HS-27A (cell line): Measurements from ENCODE around the gene AMH.
"Not testable (repeated sequence)": the region's sequence is repeated elsewhere in the genome, so short reads cannot be mapped to it uniquely, and the experiment has no call there.

Source experiments
- DNase-seq: peaks from one replicate; pipeline ENCODE4 v3.0.0-alpha.2; 2012; ENCODE audit warnings: low read depth, missing footprints

The AMH gene

DNA sequence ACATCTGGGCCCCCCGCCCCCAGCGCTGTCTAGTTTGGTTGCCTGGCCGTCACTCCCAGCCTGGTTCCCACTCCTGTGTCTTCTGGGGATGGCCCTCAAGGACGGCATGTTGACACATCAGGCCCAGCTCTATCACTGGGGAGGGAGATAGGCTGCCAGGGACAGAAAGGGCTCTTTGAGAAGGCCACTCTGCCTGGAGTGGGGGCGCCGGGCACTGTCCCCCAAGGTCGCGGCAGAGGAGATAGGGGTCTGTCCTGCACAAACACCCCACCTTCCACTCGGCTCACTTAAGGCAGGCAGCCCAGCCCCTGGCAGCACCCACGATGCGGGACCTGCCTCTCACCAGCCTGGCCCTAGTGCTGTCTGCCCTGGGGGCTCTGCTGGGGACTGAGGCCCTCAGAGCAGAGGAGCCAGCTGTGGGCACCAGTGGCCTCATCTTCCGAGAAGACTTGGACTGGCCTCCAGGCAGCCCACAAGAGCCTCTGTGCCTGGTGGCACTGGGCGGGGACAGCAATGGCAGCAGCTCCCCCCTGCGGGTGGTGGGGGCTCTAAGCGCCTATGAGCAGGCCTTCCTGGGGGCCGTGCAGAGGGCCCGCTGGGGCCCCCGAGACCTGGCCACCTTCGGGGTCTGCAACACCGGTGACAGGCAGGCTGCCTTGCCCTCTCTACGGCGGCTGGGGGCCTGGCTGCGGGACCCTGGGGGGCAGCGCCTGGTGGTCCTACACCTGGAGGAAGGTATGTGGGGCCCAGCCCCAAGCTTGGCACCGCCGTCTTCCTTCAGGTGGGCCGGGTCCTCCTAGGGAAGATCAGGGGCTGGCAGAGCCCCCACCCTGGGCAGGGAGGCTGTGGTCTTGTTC, at the start of gene AMH:
AMH (plus strand) TSS at position 314 of the 857 bp plus-strand sequence; CDS start at position 324, 10 bp downstream.
- DNase-seq = no peak

DNA sequence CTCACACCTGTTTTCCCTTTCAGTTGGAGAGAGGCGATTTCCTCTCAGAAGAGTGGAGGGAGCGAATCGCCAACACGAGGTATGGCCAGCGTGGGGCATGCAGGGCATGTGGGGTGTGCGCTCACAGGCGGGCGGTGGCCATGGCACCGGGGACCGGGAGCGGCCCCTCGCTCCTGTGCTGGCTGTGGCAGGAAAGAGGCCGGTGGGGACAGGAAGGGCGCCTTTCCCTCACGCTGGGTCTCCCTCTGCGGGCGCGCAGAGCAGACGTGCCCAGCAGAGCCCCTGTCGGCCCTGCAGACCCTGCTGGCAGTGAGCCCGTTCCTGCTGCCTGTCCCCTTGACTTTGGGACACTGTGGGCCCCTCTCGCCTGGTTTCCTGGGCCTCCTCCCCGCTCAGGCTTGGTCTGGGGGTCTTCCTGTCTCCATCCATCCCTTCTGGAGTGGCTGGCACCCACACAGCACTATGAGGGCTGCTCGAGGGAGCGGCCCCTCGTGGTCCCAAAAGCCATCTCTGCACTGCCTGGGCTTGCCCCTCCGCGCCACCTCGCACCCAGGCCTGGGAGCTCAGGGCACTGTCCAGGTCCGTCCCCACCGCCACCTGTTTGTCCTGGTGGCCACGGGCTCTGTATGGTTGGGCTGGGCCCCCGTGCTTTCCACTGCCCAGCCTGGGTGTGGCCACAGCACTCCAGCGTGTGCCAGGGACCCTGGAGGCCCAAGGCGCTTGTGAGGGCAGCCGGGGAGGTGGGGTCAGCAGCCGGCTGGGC, 49.1 kb upstream of the AMH start:
- DNase-seq = no peak

DNA sequence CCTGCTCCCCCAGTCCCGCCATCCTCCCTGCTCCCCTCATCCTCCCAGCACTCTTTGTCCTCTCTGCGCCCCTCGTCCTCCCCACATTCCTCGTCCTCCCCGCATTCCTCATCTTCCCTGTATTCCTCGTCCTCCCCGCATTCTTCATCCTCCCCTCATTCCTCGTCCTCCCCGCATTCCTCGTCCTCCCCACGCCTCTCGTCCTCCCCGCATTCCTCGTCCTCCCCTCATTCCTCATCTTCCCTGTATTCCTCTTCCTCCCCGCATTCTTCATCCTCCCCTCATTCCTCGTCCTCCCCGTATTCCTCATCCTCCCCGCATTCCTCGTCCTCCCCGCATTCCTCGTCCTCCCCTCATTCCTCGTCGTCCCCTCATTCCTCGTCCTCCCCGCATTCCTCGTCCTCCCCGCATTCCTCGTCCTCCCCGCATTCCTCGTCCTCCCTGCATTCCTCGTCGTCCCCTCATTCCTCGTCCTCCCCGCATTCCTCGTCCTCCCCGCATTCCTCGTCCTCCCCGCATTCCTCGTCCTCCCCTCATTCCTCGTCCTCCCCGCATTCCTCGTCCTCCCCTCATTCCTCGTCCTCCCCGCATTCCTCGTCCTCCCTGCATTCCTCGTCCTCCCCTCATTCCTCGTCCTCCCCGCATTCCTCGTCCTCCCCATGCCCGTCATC, 48.4 kb upstream of the AMH start:
- not testable (repeated sequence) for DNase-seq

DNA sequence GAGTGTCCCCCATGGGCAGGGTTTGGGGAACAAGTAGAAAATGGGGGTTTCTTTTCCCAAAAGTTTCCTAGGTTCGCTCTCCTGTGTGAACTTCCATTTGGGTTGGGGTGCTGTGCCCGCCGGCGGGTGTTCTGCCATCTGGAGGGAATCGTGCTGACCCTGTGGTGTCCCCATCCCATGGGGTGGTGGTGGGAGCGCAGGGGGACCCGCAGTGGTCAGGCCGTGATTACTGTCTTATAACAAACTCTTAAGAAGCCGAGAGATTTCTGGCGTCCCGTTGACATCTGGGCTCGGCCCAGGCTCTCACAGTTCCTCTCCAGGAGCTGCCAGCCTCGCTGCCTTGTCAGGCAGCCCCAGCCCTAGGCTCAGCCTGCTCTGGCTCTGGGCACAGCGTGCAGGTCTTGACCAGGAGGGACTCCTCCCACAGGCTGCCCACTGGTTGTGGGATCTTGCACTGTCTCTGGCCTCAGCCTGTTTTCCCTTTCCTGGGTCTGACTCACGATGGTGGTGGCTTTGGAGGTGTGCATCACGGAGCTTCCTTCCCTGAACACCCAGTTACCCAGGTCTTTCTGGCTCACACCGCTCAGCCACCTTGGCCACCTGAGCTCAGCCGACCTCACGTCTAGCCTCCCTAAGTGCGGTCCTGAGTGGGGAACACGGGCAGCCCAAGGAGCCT, 47.5 kb upstream of the AMH start:
- DNase-seq = no peak

DNA sequence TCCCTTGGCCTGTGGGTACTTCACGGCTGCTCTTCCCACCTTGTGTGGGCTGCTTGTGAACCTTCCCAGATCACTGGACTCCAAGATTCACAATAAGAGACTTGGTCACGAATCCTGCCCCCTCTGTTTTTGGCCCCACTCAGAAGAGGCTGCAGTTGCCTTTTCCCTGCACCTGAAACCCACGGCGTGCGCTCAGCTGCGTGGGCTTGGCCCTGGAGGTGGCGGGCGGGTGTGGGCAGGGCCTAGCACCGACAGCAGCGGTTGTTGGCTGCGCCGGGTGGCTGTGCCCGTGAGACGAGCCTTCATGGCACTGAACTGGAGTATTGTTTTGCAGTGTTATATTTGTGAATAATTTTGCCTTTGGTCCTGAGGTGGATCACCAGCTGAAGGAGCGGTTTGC, 46.8 kb upstream of the AMH start:
- no peak for DNase-seq

DNA sequence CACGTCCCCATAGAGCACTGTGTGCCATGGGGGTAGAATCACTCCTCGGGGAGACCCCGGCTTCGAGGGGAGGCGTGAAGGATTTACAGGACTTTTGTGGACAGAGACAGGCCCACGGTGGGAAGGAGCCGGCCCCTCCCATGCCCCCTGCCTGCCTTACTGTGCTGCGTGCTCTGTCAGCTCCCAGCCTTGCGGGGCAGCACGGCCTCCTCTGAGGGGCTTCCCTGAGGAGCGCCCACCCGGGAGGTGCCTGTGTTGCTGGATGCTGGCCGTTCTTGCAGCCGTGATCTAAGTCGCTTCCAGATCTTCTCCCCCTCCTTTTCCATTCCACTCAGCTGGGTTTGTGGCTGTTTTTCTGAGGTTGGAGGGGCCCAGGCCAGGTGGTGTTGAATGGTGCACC, 42.1 kb upstream of the AMH start:
- no peak for DNase-seq

DNA sequence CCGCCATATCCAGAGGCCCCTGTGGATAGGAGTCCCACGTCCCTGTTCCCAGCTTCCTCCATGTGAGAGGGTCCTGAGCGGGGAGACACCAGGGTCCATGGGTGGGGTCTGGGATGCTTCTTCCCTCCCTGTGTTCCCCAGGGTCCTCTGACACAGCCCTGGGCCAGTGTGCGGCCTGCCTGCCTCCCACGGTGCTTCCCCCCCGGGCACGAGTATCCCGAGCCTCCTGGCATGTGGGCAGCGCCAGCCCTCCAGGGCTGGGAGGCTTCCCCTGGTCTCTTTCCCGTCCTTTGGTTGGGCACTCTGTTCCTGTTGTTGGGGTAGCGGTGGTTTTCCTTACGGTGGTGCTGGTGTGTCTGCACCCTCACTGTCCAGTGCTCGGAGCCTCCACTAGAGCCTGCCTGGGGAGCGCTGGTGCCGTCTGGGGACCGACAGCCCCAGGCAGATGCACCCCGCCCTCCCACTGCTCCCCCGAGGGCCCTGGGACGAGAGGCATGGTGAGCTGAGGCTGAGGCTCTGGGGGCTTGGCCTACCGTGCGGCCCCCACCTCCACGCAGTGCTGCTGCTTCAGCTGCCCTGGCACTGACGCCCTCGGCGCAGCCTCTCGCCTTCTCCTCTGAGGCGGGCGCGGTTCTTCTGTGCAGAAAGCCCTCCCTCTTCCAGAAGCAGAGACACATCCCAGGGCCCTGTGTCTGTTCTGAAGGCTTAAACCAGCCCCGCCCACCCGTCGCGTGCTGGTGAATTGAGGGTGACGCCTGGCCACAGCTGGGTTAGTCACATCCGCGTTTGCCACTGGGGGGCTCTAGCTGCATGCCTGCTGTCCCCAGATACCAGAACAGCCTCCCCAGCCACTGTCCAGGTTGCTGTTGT, 40.9 kb upstream of the AMH start:
- no peak for DNase-seq

DNA sequence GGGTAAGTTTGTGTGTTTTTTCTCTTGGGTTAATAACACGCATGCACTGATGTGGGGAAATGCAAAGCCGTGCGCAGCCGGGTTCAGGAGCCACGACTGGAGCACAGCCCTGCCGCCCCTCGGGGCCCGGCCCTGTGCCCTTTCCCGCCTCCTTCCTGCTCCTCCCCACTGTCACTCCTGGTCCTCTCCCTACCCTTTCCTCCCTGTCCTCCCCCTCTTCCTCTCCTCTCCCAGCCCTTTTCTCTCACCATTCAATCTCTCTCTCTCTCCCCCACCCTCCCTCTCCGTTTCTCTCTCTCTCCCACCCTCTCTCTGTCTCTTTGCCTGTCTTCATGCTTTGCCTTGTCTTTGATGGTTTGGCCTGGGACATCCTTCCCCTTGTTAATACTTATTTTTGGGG, 40.1 kb upstream of the AMH start:
- no peak for DNase-seq

DNA sequence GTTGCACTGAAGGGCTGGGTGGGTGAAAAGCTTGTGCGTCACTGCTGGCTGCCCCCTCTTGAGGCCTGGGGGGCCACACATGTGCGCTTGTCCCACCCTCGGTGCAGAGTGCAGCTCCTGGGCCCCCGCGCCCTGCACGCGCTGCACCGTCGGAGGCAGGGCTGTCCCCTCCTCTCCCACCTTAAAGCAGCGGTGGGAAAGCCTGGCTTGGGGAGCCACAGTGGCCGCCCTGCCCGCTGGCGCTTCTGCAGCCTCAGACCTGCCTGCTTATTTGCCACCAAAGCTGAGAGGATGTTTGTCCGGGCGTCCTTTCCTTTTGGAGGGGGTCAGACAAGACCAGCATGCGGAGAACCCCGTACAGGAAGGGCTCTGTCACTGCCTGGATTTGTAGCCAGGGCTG, 39.7 kb upstream of the AMH start:
- no peak for DNase-seq

DNA sequence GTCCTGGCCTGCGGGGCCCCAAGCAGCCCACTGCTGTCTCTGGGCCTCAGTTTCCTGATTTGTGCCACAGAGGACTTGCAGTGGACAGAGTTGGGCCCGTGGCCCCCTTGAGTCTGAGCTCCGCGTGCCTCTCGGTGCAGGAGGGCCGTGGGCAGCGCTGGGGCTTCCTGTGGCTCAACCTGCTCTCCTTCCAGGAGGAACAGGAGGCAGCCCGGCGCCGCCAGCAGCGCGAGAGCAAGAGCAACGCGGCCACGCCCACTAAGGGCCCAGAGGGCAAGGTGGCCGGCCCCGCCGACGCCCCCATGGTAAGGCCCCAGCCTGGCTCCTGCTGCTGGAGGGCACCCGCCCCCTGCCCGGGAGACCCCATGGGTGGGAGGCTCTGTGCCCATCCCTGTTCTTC, 38.9 kb upstream of the AMH start:
- DNase-seq = no peak

DNA sequence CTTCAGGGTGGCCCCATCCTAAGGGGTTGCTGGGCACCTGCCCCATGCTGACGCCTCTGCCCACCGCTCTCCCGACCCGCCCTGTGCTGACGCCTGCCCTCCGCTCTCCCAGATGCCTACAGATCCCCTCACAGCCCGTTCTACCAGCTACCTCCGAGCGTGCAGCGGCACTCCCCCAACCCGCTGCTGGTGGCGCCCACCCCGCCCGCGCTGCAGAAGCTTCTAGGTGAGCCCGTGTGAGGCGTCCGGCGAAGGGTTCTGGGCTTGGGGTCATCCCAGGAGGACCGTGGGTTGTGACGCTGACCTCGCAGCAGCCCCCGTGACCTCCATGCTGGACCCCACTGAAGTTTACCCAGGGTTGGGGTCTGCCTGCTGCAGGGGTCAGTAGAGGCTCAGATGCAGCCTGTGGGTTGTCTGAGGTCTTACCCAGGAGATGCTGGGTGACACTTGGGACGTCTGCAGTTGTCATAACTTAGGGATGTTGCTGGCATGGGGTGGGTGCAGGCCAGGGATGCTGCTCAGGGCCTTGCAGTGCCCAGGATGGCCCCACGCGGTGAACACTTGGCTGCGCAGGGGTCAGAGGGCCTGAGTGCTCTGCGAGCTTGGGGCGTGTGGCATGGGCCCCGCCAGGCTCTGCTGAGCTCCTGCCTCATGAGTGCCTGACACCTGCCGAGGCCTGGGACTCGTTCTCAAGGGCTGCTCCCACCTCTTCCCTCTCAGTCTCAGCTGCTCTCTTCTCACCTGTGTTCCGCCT, 38.0 kb upstream of the AMH start:
- no peak for DNase-seq

DNA sequence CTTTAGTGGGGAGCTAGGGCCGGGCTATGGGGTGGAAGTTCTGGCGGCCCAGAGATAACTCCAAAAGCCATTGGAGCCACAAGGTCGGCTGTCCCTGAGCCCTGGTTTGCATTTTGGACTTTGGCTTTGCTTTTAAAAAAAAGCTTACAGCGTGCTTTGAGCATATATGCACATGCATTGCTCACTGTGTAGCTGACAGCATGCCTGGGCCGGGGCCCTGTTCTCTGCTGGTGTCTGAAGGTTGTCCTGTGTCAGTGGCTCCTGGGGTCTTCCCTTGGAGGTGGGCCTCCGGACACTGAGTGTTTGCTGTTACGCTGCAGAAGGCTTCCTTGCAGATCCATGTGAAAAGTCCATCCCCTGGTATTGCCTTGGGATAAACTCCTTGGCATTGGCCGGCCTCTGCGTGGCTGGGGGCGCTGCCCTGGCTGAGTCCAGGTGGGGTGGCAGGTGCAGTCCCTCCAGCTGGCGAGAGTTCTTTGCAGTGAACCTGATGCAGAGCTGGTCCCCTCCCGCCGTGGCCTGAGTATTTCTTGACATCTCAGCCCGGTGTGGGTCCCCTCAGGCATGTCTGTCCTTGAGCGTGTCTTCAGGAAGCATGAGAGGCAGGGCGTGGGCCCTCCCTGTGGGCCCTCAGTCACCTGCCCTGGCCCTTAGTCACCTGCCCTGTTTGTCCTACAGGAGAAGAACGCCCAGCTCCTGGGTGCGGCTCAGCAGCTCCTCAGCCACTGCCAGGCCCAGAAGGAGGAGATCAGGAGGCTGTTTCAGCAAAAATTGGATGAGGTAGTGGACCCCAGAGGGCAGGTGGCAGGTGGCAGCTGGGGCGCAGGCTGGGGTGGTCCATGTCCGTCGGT, 36.0 kb upstream of the AMH start:
- no peak for DNase-seq

DNA sequence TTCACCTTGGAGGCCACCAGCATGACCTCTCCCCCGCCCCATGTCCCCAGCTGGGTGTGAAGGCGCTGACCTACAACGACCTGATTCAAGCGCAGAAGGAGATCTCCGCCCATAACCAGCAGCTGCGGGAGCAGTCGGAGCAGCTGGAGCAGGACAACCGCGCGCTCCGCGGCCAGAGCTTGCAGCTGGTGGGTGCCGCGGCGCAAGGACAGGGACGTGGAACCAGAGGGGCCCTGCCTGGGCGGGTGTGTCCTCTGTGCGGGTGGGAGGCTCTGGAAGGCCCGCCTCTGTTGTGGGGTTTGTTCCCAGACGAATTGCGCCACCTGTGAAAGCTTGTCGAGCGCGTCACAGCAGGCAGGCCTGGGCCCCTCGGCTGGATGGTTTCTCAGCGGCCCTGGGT, 35.3 kb upstream of the AMH start:
- no peak for DNase-seq

DNA sequence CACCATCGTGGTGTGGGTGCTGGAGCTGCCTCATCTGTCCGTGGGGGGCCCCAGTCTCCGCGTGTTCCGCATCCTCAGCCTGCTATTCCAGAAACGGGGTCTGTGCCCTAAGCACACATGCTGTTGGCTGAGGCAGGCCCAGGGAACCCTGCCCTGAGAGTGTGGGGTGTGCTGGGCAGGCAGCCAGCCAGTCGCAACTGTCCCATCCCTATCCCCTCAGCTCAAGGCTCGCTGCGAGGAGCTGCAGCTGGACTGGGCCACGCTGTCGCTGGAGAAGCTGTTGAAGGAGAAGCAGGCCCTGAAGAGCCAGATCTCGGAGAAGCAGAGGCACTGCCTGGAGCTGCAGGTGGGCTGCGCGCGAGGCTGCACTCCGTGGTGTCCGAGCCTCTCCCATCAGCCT, 34.9 kb upstream of the AMH start:
- DNase-seq = no peak

DNA sequence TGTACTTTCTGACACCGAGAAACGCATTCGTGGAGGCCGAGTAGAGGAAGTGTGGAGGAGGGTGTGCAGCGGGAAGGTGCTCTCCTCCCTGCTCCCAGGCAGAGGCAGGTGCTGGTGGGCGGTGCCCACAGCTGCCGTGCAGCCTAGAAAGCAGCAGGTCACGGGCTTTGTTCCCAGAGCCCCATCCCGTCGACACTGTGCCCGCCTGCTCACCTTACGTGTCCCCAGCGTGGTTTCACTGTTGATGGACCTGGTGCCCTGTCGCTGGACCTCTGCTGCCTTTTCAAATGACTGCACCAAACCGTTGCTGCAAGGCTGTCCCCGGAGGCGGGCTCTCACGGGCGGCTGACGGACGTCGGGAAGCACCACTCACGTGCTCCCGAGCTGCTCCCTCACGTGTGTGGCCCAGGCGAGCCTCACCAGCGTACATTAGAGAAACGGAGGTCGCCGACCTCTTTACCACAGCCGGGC, 33.8 kb upstream of the AMH start:
- no peak for DNase-seq

DNA sequence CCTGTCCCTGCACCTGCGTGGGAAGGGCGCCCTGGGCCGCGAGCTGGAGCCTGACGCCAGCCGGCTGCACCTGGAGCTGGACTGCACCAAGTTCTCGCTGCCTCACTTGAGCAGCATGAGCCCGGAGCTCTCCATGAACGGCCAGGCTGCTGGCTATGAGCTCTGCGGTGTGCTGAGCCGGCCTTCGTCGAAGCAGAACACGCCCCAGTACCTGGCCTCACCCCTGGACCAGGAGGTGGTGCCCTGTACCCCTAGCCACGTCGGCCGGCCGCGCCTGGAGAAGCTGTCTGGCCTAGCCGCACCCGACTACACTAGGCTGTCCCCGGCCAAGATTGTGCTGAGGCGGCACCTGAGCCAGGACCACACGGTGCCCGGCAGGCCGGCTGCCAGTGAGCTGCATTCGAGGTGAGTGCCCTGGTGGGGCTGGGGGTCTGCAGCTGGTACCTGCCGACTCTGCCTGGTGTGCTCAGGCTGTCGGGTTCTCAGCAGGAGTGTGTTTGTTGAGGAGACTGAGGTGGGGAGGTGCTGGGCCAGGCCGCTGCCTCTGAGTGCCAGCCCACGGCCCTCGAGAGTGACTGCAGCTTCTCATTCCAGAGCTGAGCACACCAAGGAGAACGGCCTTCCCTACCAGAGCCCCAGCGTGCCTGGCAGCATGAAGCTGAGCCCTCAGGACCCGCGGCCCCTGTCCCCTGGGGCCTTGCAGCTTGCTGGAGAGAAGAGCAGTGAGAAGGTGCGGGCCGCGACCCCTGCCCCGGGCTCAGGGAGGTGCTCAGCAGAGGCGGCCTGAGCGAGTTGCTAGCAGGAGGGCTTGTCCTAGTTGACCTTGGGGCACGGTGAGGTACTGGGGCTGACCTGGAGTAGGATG, 32.5 kb upstream of the AMH start:
- no peak for DNase-seq

DNA sequence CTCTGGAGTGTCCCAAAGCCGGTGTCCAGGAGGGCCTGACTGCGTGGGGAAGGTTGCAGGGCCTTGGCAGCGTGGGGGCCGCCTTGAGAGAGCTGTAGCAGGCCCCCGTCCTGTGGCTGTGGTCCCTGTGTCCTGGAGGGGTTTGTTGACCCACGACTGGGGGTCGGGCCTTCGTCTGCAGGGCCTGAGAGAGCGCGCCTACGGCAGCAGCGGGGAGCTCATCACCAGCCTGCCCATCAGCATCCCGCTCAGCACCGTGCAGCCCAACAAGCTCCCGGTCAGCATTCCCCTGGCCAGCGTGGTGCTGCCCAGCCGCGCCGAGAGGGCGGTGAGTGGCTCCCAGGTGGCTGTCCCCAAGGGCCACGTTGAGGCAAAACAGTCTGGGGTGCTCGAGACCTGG, 31.5 kb upstream of the AMH start:
- DNase-seq = no peak

DNA sequence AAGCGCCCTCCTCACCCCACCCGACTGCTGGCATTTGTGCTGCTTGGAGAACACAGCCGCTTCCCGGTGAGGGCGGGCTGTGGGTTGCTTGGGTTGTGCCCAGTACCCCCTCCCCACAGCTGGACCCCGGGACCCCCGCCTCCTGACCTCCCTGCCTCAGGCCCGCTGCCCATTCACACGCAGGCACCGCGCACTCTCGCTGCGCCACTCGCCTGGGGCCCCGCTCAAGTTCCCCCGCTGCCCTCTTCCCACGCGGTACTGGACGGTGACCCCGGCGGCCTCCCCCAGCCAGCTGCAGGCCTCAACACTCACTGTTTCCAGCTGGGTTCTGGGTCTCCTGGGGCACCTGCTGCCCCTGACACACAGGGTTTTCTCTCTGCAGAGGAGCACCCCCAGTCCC, 29.4 kb upstream of the AMH start:
- DNase-seq = no peak
